HG03457 (cell line): ENCODE data around the gene OR52K1.

Experiments
- ATAC-seq: cut with Tn5 transposase; IDR thresholded peaks from one replicate; pipeline ENCODE4 v1.9.1; 2021; ENCODE audit warnings: moderate number of reproducible peaks; ENCODE audit not compliant: unreplicated experiment

The OR52K1 gene

DNA sequence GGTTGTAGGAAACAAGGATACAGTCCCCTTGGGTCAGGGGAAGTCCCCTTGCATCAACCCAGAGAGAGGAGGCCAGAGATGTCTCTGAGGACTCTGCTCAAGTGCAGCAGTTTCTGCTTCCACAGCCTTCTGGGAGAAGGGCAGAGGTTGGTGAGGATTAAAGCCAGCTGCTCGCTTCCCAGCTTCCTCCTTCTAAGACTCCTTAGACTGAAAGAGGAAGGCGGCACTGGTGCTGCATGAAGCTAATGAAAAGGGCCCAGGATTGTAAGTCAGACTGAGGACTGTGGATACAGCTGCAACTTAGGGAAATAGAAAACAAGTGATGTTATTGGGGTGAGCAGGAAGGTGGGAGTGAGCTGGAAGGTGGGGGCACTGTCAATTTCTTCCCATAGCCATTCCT lies at the start of gene OR52K1:
OR52K1 (plus strand) TSS at position 202 of the 400 bp plus-strand sequence. CDS start 6,255 bp downstream, outside the sequence.
- no peak for ATAC-seq

DNA sequence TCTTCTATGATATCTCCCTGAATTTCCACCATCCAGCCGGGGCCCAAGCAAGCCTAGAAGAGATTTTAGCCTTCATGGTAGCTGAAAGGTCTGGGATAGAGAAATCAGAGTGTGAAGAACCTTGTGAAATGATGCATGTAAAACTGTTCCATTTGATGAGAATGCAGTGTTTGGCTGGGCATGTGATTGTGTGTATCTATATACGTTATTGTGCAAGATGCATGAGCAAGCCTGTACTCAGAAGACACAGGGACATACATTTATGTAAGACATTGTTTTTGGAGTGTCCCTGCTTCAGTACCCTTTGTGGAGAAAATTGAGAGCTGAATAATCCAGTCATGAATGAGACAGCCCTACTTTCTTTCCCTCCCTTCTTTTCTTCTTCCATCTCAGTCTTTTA lies 48.6 kb upstream of the OR52K1 start:
- no peak for ATAC-seq

DNA sequence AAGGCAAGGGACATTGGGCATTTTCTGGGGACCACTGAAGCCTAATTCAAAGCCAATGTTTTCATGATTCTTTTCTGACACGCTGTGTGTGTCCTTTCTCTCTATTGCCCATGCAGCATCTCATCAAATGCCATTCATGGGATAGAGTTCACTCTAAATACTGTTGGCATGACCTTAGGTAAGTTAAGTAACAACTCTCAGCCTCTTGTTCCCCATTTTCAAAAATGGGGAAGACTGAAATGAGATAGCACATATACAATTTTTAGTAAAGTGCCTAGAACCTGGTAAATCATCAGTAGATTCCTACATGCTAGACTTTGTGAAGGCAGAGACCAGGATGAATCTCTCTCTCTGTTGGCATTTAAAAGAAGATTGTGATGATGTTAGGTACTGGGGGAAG lies 46.0 kb upstream of the OR52K1 start:
- ATAC-seq = no peak

DNA sequence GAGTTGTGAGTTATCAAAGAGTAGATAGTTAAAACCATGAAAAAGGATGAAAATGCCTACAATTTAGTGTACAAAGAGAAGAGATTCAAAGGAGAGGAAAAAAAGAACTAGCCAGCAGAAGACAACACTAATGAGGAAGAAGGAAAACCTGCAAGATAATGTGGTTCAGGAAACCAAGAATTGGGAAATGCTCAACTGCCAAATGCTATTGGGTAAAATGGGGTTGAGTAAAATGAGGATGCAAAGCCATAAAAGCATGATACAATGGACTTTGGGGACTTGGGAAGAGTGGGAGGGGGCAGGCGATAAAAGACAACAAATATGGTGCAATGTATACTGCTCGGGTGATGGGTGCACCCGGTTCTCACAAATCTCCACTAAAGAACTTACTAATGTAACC lies 40.9 kb upstream of the OR52K1 start:
- no peak for ATAC-seq

DNA sequence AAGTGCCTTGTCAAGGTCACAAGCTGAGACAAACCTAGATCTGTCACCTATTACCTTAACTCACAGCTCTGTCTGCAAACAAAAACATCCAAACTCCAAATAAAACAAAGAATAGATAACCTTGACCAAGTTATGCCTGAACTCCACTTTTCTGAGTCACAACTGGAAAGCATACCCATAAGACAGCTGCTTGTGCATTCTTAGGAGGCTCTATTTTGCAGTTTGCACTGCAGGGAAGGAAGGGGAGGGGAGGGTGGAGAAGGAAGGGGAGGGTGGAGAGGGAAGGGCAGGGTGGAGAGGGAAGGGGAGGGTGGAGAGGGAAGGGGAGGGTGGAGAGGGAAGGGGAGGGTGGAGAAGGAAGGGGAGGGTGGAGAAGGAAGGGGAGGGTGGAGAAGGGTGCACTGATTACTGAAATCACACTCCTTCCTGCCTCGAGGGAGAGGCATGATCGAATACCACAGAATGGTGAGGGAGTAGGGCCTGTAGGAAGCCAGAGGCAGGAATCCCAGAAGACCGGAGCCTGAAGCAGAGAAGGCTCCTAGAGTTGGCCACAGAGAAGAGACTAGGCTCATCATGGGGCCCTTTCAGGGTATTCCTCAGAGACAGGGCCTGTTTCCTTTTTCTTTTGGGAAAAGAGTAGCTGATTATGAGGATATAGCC lies 39.1 kb upstream of the OR52K1 start:
- ATAC-seq = no peak

DNA sequence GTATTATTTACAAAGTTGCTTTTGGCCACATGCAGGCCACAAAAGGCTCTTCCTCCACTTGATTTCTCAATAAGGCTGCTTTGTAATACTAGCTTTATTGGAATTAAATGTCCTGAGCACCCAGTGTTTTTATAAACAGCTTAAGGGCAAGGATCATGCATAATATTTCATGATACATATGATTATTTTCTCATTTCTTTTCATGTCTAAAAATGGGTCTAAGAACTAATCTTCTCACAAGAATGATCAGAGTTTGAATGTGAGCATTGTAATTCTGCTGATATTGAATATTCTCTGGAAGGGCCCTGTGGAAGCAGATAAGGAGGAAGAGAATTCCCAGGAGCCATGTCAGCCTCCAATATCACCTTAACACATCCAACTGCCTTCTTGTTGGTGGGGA lies 33.5 kb upstream of the OR52K1 start, which contains the start of gene OR52K2:
OR52K2 (plus strand) TSS at position 301 of the 400 bp plus-strand sequence; CDS start at position 346, 45 bp downstream.
- ATAC-seq = no peak

DNA sequence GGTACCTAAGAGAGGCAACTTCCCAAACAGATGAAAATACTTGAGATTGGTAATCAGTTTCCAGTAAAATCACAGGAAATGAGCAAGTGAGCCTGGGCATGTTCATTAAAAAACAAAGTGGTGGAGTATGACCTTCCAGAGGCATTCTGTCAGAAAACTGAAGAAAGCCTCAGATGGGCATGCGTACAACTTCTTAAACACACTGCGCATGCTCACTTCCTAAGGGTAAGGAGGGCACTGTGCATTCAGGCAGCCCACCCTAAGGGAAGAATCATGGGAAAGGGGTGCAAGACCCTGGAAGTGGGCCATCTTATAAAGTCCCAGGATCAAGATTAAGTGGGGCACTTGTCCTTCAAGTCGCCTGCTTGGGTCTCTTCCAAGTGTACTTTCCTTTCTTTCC lies 29.3 kb upstream of the OR52K1 start:
- no peak for ATAC-seq

DNA sequence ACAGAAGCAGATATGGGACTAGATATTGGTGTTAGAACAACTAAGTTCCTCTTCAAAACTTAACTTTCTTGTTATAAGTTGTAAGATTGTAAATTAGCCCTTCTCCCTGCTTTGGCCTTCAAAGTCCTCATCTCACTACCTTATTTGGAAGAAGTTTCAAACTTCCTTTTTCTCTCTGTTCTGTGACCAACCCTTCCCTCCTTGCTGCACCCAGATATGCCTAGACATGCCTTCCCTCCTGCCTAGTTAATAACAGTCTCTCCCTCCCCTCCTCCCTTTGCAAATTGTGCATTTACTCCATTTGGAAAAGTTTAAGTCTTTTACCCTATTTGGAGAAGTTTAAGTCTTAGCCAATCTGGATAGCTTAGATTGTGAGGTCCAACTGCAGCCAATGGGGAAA lies 28.4 kb upstream of the OR52K1 start:
- no peak for ATAC-seq

DNA sequence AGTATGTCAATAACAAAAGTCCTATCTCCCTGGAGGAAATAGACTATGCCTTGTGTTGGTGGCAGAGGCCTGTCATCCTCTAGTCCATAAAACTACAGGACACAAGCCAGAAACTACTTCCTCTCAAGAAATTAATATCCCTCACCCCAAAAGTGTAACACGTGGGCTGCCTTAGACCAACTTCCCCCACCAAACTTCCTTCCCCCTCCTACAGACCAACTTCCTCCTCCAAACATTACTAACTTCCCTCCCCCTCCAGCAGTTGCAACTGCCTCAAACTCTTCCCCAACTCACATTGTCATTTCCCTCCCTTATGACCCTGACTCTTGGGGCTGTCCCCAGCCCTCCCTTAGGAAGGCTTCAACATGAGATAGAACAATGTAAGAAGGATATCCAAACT lies 27.0 kb upstream of the OR52K1 start:
- ATAC-seq = no peak

DNA sequence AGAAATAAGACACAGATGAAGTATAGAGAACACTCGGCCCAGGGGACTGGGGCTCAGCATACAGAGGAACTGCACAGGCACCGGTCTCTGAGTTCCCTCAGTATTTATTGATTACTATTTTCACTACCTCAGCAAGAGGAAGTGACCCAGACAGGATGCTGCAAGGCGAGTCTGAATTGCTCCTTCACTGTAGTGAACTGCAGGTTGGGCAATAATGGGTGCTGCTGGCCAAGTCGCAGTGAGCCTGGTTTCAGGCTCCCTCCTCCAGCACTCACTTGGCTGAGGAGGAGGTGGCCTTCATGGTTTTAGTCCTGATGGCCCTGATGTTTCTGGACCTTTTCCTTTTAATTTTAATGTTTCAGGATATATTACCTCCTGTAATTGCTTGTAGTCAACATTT lies 22.9 kb upstream of the OR52K1 start:
- no peak for ATAC-seq

DNA sequence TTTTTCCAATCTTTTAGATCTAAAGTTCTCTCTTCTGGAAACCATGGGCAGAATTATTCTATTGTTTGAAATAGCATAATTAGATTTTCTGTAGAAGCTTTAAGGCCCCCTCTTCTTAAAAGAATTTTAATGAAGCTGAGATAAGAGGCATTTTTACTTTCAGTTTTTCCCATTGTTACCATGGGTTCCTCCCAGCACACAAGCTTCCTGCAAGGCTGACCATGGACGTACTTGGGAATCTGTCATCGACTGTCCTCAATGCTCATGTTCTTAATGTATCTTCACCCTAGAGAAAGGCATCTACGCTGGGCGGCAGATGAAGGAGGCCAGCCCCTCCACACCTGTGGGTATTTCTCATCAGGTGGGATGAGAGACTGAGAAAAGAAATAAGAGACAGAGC lies 22.3 kb upstream of the OR52K1 start:
- no peak for ATAC-seq

DNA sequence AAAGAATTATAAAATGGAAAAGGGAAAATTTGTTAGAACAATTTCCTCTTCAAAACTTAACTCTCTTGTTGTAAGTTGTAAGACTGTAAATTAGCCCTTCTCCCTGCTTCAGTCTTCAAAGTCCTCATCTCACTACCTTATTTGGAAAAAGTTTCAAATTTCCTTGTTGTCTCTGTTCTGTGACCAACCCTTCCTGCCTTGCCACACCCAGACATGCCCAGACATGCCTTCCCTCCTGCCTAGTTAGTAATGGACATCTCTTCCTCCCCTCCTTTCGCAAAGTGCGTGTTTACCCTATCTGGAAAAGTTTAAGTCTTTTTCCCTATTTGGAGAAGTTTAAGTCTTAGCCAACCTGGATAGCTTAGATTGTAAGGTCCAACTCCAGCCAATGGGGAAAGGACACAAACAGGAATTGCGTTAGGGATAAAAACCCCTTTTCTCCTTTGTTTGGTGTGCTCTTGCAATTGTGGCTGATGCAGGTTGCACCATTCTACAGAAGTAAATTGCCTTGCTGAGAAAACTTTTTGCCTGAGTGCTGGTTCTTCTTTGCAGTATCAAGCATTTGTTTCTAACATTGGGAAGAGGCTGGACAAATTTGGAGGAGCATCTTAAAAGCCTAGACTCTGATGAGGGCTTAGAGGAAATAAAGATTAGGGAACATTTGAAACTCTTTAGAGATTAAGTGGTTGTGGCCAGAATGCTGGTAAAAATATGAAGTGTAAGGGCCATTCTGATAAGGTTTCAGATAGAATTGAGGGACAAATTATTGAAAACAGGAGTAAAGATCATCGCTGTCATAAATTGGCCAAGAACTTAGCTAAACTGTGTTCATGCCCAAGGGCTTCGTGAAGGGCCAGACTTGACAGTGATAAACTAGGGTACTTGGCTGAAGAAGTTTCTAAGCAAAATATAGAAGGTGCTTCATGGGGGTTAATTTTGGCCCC lies 18.0 kb upstream of the OR52K1 start:
- ATAC-seq = no peak

DNA sequence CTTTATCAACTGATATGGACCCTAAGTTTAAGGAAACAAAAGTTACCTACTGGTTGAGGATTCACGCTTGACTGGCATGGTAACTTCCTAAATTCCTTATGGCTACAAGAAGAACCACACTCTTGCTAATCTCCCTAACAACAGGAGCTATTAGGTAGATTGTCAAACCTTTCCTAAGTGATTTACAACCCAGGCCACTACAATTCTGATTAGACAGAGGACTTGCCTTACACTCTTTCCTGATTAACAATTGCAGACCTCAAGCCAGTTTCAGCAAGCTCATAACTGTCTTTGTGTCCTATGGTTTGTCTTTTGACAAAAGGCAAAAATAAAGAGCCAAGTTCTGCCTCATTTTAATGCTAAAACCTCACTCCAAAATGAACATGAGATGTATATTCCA lies 17.0 kb upstream of the OR52K1 start:
- ATAC-seq = no peak

DNA sequence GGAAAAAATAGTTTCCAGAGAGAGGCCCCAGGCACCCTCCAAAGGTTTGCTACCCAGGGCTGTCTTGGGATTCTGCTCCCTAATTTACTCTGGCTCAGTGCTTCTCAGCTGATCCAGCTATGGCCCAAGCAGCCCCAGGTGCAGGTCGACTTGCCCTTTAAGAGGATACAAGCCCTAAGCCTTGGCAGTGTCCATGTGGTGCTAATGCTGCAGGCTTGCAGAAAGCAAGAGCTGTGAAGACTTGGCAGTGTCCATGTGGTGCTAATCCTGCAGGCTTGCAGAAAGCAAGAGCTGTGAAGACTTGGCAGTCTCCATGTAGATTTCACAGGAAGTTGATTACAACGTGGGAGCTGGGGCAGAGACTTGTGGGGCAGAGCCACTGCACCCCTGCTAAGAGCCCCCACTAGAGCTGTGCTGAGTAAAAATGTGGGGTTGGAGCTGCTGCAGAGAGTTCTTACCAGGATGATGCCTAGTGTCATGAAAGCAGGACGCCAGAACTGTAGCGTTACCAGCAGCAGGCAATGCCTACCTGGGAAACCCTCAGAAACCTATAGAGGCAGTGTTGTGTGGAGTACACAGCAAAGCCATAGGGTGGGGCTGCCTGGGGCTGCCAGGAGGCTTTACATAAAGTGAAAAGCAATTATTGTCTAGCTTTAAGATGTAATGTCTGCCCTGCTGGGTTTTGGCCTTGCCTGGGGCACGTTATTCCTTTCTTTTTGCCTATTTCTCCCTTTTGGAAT lies 16.1 kb upstream of the OR52K1 start:
- ATAC-seq = no peak

DNA sequence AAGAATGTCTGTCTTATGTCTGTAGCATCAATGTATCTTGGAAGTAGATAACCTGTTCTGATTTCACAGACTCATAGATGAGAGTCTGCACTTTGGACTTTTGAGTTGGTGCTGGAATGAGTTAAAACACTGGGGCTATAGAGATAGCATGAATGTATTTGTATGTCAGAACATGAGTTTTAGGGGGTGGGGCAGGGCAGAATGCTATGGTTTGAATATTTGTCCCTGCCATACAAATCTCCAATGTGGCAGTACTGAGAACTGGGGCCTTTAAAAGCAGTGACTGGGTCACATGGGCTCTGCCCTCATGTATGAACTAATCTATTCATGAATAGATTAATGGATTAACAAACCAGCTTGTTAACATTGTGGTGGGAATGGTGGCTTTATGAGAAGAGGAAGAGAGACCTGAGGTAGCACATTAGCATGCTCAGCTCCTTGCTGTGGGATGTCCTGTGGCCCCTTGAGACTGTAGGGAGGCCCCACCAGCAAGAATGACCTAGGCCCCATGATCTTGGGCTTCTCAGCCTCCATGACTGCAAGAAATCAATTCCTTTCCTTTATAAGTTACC lies 15.5 kb upstream of the OR52K1 start:
- peak; percentile 74 for ATAC-seq

DNA sequence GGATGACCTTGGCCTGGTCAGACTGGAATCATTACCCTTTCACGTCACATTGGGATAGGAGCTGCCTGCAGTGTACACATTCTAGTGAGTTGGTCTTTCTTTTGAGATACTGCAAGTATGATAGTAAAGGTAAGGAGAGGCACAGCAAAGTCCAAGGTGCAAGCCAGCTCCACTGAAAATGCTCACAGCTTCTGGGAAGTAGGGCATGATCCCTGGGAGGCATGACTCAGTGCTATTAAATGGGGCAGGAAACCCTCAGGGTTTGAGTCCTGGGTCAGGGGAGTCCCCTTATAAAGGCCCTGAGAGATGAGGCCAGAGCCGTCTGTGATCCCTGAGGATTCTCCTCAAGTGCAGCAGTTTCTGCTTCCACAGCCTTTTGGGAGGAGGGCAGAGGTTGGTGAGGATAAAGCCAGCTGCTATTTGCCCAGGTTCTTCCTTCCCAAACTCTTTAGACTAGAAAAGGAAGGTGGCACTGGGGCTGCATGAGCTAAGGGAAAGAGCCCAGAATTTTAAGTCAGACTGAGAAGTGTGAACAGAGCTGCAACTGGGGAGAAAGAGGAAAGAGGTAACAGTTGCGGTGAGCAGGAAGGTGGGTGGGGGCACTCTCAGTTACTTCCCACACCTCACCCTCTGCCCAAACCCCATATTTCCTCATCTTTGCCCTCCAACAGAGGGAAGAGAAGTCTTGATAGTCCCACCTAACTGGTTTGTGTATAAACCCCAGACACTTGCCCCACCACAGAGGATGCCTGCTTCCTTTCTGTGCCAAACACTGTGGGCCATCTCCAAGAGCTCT lies 14.4 kb upstream of the OR52K1 start:
- no peak for ATAC-seq

DNA sequence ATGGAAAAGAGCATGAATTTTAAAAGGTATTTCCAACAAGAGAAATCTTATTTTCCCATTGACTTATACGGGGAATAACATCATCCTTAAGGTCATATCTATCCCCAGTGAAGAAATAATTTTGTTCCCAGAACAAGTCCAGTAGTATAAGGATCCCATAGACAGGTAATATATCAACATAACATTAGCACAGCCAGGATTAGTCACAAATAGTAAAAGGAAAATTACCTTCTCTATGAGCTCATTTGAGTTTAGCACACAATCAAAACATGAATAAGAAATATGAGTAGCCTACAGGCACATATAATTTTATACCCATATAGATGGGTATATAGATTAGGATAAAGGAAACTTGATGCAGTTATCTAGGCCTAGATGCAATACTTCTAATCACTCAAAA lies 2.8 kb upstream of the OR52K1 start:
- no peak for ATAC-seq

DNA sequence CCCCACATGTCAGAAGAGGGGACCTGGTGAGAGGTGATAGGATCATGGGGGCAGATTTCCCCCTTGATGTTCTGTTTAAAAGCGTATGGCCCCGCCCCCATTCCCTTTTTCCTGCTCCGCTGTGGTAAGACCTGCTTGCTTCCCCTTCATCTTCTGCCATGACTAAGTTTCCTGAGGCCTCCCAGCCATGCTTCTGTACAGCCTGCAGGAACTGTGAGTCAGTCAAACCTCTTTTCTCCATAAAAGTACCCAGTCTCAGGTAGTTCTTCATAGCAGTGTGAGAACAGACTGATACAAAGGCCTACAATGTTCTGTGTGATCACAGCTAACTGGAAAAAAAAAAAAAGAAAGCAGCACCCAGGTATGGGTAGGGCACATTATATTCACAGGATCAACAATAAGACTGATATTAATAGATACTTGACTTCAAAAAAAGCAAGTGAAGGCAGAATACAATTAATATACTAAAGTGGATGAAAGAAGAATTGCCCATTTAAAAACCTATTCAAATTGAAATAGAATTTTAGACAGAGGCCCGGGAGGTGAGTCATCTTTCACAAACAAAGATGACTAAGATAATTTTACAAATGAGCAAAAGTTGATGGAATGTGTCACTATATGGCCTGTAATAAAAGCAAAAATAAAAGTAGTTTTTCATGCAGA lies 1.7 kb upstream of the OR52K1 start:
- ATAC-seq = no peak

DNA sequence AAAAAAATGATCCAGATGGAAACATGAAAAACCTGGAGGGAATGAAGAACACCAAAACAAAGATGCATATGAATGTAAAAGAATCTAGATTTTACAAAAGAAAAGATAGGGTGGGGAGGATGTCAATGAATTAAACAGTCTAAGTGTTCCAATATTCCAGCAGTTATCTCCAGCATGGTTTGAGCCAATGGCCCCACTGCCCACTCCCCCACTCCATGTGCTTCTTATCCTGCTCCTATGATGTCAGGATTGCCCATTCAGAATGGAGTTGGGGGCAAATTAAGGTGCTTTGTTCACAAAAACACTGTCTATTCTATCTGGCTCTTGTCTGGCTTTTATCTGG lies 1.2 kb upstream of the OR52K1 start:
- ATAC-seq = no peak

DNA sequence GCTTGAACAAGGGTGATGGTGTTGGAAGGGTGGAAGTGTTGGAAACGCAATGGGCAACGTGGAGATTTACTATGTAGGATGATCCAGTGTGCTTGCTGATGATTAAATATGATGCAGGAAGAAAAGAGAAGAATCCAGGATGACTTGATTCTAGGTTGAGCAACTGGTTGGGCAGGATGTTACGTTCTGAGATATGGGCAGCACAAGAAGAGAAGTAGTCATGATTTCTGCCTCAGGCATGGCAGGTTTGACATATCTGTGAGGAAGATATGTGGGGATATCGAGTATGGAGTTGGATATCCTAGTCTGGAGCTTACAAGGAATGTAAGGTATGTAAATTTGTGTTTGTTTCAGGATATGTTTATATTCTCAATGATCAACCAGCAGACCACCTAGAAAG lies 1.9 kb downstream of the OR52K1 start:
- ATAC-seq = no peak
